Vagina (tissue), 2 donors: ENCODE measurements around the gene ISOC2. TPM values are rescaled to one million over a fixed set of nuclear protein-coding genes. Genes with fewer than 3 reads are reported as not detected.

Experiments used
- DNase-seq, 2 donors: peaks; one replicate each; pipeline ENCODE4 v3.0.0-alpha.2; 2017; ENCODE audit errors: extremely low spot score in 2 of 2
- H3K27ac ChIP-seq: fragments of 200-600 bp; sonication (generic); one replicate; pipeline ENCODE4 v1.5.1; 2019
- H3K27me3 ChIP-seq: fragments of 200-600 bp; sonication (generic); one replicate; pipeline ENCODE4 v1.5.1; 2019
- H3K36me3 ChIP-seq, 2 donors: fragments of 200-600 bp; sonication (generic); one replicate each; pipeline ENCODE4 v1.5.1; 2017 to 2019
- H3K4me1 ChIP-seq: fragments of 200-600 bp; sonication (generic); one replicate; pipeline ENCODE4 v1.5.1; 2019
- H3K4me3 ChIP-seq, 2 donors: fragments of 200-600 bp; sonication (generic); 1 replicate in 1 of 2; 2 replicates in 1 of 2; pipeline ENCODE4 v1.5.1; 2016 to 2019
- H3K9me3 ChIP-seq: fragments of 200-600 bp; sonication (generic); one replicate; pipeline ENCODE4 v1.5.1; 2019
- POLR2A ChIP-seq, 2 donors: fragments of 450-650 bp; IDR thresholded peaks; one replicate each; pipeline ENCODE4 v1.6.1; 2017; ENCODE audit warnings: antibody characterized with exemption in 2 of 2, mild to moderate bottlenecking in 2 of 2, moderate library complexity in 2 of 2
- POLR2AphosphoS5 ChIP-seq, 2 donors: sonication (generic); formaldehyde crosslinking; IDR thresholded peaks; one replicate each; pipeline ENCODE4 v1.9.0; 2017; ENCODE audit warnings: antibody characterized with exemption in 2 of 2, mild to moderate bottlenecking in 2 of 2, low read depth in 1 of 2; ENCODE audit not compliant: insufficient read depth in 1 of 2
- intact Hi-C: fragments of 100-400 bp; cut with DNase I; formaldehyde crosslinking; loops from one replicate; pipeline ENCODE4 v1.15.1; 2023
- total RNA-seq: library from RNA; depleted of rRNA; stranded (reverse); fragments of >200 nt; gene quantifications from one replicate; pipeline ENCODE4 v1.2.3, GENCODE V29; 2016
- TF ChIP-seq, protein P1 (sequence below), 3 experiments: fragments of 450-650 bp in 2 of 3; fragments of 200-600 bp in 1 of 3; sonication (generic) in 1 of 3; IDR thresholded peaks; one replicate each; pipeline ENCODE4 v1.5.1; 2017 to 2019; ENCODE audit warnings: antibody characterized with exemption in 3 of 3, mild to moderate bottlenecking in 2 of 3, moderate library complexity in 2 of 3

Gene ISOC2, protein sequence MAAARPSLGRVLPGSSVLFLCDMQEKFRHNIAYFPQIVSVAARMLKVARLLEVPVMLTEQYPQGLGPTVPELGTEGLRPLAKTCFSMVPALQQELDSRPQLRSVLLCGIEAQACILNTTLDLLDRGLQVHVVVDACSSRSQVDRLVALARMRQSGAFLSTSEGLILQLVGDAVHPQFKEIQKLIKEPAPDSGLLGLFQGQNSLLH
- 61.4 TPM for total RNA-seq

DNA sequence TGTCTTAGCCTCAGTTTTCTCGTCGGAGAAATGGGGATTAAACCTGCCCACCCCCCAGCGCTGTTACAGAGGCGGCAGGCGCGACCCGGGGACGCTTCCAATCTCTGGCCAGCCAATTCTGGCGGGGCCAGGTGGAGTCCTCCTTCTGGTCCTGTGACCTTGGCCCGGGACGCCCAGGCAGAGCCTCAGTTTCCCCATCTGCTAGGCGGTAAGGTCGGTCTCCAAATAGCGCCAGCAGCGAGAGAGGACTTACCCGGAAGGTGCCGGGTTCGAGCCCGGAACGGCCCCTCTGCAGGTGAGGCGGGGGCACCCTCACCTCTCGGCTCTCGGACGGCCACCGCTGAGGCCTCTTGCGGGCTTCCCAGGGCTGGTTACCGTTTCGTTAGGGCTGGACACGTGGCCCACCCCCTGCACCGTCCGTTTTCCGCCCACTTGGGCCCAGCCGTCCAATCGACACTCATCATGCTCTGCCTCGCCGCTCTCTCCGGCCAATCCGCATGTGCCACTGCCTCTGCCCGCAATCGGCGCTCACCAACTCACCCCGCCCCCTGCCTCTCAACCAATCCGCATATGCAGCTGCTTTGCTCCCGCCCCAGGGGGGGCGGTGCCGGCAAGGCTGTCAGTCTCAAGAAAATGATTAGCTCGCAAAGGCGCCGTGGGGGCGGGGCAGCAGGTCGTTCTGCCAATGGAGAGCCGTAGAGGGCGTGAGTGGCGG, at the start of gene ISOC2:
ISOC2 (minus strand) TSS at position 384 of the 715 bp plus-strand sequence. CDS start 5,156 bp downstream, outside the sequence.
- peak; percentile 99 to 100 for DNase-seq
- no peaks in the 10 kb centered on the region for H3K9me3 ChIP-seq
- H3K27me3 ChIP-seq, result no peaks in the 10 kb centered on the region
- intact Hi-C loops, result no loop called here
- peak within 1 kb of the TSS; percentile 80 for H3K27ac ChIP-seq
- H3K4me3 ChIP-seq, result peak within 1 kb of the TSS; percentile 63 to 91
- TF ChIP-seq POLR2A (IDR thresholded peaks at IDR 0.05), result peak in 1 of 2 donors; percentile 33
- TF ChIP-seq, protein P1, sequence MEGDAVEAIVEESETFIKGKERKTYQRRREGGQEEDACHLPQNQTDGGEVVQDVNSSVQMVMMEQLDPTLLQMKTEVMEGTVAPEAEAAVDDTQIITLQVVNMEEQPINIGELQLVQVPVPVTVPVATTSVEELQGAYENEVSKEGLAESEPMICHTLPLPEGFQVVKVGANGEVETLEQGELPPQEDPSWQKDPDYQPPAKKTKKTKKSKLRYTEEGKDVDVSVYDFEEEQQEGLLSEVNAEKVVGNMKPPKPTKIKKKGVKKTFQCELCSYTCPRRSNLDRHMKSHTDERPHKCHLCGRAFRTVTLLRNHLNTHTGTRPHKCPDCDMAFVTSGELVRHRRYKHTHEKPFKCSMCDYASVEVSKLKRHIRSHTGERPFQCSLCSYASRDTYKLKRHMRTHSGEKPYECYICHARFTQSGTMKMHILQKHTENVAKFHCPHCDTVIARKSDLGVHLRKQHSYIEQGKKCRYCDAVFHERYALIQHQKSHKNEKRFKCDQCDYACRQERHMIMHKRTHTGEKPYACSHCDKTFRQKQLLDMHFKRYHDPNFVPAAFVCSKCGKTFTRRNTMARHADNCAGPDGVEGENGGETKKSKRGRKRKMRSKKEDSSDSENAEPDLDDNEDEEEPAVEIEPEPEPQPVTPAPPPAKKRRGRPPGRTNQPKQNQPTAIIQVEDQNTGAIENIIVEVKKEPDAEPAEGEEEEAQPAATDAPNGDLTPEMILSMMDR (IDR thresholded peaks at IDR 0.05), result peak in 1 of 3 experiments; percentile 1
- peak; percentile 82 for TF ChIP-seq POLR2AphosphoS5 (IDR thresholded peaks at IDR 0.05; ENCODE audit: insufficient read depth in 1 of 2, low read depth in 1 of 2)
- H3K36me3 ChIP-seq, result no peaks in the 10 kb centered on the region
- H3K4me1 ChIP-seq, result peaks cover 29% of the 10 kb centered on the region

DNA sequence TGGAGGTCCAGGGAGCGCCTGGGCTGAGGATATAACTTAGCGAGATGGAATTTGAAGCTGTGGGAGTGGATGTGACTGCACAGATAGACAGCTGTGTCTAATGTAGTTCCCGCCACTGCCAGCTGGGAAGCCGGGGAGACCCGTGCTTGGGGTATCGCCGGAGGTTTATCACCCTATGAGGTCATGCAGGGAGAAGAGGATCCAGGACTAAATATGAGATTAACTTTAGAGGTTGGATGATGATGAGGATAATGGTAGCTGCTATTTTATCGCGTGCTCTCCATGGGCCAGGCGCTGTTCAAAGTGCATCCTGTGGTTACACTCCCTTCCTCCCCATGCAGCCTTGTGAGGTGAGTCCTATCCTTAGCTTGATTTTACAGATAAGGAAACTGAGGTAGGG, 46.7 kb upstream of the ISOC2 start:
- no peaks in the 10 kb centered on the region for H3K9me3 ChIP-seq
- intact Hi-C loops, result loop anchor here (10.0 kb wide), 2 partner anchors 203 to 363 kb away; partner anchors contain the start of gene TNNT1
- no peak for DNase-seq
- peaks cover 10% of the 10 kb centered on the region for H3K4me1 ChIP-seq
- H3K4me3 ChIP-seq, result no peak overlapping the region
- no peak overlapping the region for H3K27ac ChIP-seq
- TF ChIP-seq POLR2A (IDR thresholded peaks at IDR 0.05), result no peak
- TF ChIP-seq, protein P1 (IDR thresholded peaks at IDR 0.05), result no peak
- no peak for TF ChIP-seq POLR2AphosphoS5 (IDR thresholded peaks at IDR 0.05; ENCODE audit: insufficient read depth in 1 of 2, low read depth in 1 of 2)
- H3K27me3 ChIP-seq, result no peaks in the 10 kb centered on the region
- no peaks in the 10 kb centered on the region for H3K36me3 ChIP-seq

DNA sequence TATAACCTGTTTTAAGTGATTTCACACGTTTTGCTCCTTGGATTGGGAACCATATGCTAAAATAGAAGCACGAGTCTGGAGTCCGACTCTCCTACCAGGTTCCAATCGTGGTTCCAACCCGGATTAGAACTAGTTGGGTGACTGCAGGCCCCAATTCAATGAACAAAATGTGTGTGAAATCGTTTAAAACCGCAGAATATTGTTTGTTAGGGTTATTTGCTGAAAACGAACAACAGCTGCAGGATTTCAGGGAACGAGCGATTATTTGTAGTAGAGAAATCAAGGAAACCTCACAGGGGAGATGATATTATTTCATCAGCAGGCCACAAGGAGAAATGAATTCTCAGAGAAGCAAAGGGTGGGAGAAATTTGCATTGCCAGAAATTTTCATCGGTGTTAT, 43.5 kb upstream of the ISOC2 start:
- Histone ChIP-seq H3K4me1 (peaks cover 10% of the 10 kb centered on the region), H3K9me3 (no peaks in the 10 kb centered on the region), H3K27me3 (no peaks in the 10 kb centered on the region), H3K36me3 (peaks cover 0 to 5% of the 10 kb centered on the region in 2 donors), H3K4me3 (no peak overlapping the region), H3K27ac (no peak overlapping the region)
- intact Hi-C loops, result loop anchor here (5.0 to 10.0 kb wide), 3 partner anchors 38 to 360 kb away; partner anchors contain the start of gene TNNT1
- no peak for TF ChIP-seq POLR2A (IDR thresholded peaks at IDR 0.05)
- TF ChIP-seq, protein P1 (IDR thresholded peaks at IDR 0.05), result no peak
- no peak for TF ChIP-seq POLR2AphosphoS5 (IDR thresholded peaks at IDR 0.05; ENCODE audit: insufficient read depth in 1 of 2, low read depth in 1 of 2)
- DNase-seq, result no peak

DNA sequence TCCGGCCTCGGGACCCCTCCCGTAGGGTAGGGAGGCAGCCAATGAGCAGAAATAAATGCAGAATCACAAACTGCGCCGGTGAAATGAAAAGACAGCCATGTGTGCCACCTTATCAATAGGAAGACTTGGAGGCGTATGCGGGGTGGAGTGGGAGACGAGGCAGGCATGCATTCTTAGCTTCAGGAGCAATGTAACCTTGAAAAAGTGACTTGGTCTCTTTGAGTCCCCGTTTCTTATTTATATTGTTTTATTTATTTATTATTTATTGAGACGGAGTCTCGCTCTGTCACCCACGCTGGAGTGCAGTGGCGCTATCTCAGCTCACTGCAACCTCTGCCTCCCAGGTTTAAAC, 42.8 kb upstream of the ISOC2 start:
- intact Hi-C loops, result loop anchor here (5.0 to 10.0 kb wide), 3 partner anchors 37 to 359 kb away; partner anchors contain the start of gene TNNT1
- Histone ChIP-seq H3K9me3 (no peaks in the 10 kb centered on the region), H3K4me1 (peaks cover 10% of the 10 kb centered on the region), H3K27me3 (no peaks in the 10 kb centered on the region), H3K27ac (no peak overlapping the region), H3K36me3 (peaks cover 0 to 9% of the 10 kb centered on the region in 2 donors), H3K4me3 (peak overlapping the region; percentile 38 to 60)
- DNase-seq, result no peak
- TF ChIP-seq, protein P1 (IDR thresholded peaks at IDR 0.05), result no peak
- TF ChIP-seq POLR2A (IDR thresholded peaks at IDR 0.05), result no peak
- TF ChIP-seq POLR2AphosphoS5 (IDR thresholded peaks at IDR 0.05; ENCODE audit: insufficient read depth in 1 of 2, low read depth in 1 of 2), result no peak
